ENCODE data around the gene HCLS1.

DNA sequence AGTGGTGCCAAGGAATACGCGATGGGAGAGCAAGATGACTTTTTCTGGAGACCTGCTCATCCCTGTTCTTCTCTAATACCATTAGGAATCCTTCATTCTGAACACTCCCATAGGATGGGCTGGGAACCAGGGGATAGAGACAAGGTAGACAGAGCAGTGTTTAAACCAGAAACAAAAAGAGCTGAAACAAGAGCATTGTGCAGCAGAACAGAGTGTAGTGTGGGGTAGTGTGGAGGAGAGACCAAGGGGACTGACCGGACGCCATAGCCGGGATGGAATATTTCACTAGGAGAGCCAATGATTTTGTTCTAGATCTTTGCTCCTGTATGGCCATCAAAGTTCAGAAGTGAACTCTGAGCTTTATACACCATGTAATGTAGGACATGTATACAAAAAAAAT is 15.6 kb downstream of the HCLS1 start:
- TF ChIP-seq, protein P1, sequence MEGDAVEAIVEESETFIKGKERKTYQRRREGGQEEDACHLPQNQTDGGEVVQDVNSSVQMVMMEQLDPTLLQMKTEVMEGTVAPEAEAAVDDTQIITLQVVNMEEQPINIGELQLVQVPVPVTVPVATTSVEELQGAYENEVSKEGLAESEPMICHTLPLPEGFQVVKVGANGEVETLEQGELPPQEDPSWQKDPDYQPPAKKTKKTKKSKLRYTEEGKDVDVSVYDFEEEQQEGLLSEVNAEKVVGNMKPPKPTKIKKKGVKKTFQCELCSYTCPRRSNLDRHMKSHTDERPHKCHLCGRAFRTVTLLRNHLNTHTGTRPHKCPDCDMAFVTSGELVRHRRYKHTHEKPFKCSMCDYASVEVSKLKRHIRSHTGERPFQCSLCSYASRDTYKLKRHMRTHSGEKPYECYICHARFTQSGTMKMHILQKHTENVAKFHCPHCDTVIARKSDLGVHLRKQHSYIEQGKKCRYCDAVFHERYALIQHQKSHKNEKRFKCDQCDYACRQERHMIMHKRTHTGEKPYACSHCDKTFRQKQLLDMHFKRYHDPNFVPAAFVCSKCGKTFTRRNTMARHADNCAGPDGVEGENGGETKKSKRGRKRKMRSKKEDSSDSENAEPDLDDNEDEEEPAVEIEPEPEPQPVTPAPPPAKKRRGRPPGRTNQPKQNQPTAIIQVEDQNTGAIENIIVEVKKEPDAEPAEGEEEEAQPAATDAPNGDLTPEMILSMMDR (IDR thresholded peaks at IDR 0.05), result no peak
- TF ChIP-seq POLR2A (IDR thresholded peaks at IDR 0.05), result no peak

Measured in Peyer's patch (tissue), 4 donors.